OCI-LY7 (cell line): ENCODE results near the gene UBC.

ENCODE experiments used
- EZH2phosphoT487 ChIP-seq: fragments of 200-600 bp; sonication (generic); IDR thresholded peaks from 2 replicates; pipeline ENCODE4 v1.6.1; 2018; ENCODE audit warnings: low read depth, borderline replicate concordance, mild to moderate bottlenecking, mixed run types, antibody characterized with exemption, low read length, moderate library complexity, mixed read lengths
- TF ChIP-seq, protein P1 (sequence below): fragments of 200-600 bp; sonication (generic); conservative IDR thresholded peaks from 2 replicates; pipeline ENCODE4 v1.5.1; 2014; ENCODE audit warnings: mild to moderate bottlenecking, antibody characterized with exemption, low read length, moderate library complexity, mixed read lengths

GRCh38 chr12:124953689-124954405 lies 39.4 kb upstream of the UBC start:
- TF ChIP-seq, protein P1, sequence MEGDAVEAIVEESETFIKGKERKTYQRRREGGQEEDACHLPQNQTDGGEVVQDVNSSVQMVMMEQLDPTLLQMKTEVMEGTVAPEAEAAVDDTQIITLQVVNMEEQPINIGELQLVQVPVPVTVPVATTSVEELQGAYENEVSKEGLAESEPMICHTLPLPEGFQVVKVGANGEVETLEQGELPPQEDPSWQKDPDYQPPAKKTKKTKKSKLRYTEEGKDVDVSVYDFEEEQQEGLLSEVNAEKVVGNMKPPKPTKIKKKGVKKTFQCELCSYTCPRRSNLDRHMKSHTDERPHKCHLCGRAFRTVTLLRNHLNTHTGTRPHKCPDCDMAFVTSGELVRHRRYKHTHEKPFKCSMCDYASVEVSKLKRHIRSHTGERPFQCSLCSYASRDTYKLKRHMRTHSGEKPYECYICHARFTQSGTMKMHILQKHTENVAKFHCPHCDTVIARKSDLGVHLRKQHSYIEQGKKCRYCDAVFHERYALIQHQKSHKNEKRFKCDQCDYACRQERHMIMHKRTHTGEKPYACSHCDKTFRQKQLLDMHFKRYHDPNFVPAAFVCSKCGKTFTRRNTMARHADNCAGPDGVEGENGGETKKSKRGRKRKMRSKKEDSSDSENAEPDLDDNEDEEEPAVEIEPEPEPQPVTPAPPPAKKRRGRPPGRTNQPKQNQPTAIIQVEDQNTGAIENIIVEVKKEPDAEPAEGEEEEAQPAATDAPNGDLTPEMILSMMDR = no peak
- no peak for TF ChIP-seq EZH2phosphoT487
